ENCODE results near the gene KIF26A.

DNA sequence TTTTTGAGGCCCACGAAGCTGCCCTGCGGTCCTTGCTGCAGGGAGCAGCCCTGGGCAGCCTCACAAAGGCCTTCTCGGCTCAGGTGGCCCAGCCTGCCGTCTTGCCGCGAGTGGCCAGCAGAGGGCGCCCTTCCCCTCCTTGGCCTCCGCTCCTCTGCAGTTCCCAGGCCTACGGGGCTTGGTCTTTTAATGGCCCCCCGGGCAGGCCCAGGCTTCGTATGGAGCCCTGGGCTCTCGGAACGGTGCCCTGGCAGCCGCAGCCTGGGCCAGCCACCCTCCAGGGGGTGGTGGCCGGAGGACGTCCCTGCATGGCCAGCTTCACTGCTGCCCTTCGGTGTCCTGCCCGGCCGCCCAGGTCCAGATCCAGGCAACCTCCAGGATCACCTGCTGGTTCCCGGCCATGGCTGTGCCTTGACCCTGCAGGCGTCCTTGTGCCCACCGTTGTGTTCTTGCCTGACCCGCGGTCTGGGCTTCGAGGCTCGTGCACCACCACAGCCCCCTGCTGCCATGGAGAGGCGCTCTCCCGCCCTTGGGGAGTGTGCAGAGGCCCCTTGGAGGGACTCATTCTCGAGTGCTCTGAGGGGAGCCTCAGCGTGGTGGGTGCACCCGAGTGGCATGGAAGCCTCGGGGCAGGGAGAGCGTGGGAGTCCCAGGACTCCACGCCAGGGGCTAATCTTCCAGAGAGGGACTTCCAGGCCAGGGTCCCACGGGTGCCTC is 43.5 kb upstream of the KIF26A start:
- TF ChIP-seq, protein P1, sequence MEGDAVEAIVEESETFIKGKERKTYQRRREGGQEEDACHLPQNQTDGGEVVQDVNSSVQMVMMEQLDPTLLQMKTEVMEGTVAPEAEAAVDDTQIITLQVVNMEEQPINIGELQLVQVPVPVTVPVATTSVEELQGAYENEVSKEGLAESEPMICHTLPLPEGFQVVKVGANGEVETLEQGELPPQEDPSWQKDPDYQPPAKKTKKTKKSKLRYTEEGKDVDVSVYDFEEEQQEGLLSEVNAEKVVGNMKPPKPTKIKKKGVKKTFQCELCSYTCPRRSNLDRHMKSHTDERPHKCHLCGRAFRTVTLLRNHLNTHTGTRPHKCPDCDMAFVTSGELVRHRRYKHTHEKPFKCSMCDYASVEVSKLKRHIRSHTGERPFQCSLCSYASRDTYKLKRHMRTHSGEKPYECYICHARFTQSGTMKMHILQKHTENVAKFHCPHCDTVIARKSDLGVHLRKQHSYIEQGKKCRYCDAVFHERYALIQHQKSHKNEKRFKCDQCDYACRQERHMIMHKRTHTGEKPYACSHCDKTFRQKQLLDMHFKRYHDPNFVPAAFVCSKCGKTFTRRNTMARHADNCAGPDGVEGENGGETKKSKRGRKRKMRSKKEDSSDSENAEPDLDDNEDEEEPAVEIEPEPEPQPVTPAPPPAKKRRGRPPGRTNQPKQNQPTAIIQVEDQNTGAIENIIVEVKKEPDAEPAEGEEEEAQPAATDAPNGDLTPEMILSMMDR (IDR thresholded peaks at IDR 0.05 in 4 of 5, conservative IDR thresholded peaks at IDR 0.05 in 1 of 5): peak; percentile 62 to 77 (median 77)
- TF ChIP-seq POLR2A (IDR thresholded peaks at IDR 0.05): no peak
